ENCODE measurements around the gene NR5A2. TPM values are rescaled to one million over a fixed set of nuclear protein-coding genes. Genes with fewer than 3 reads are reported as not detected.
A peak's percentile ranks its signal among the peaks of the same experiment; 100 is the strongest.

Gene NR5A2
- total RNA-seq, 1 donor from 2014 or later: 2.0 TPM

DNA sequence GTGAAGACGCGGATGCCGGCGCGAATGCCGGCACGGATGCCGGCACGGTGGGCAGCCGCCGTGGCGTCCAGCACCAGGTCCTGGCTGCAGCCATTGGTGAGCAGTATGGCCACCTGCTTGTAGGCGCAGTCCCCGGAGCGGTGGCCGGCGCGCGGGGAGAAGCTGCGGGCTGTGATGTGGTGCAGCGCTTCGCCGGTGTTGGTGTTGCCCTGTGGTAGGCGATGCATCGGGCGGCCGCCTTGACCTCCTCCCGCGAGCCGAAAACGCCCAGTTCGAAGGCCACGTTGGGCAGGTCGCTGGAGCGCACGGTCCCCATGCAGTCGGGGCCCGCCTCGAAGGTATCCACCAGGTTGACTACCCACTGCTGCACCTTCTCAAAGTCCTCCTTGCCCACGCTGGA, 120.2 kb downstream of the NR5A2 start:
- TF ChIP-seq, protein P1, sequence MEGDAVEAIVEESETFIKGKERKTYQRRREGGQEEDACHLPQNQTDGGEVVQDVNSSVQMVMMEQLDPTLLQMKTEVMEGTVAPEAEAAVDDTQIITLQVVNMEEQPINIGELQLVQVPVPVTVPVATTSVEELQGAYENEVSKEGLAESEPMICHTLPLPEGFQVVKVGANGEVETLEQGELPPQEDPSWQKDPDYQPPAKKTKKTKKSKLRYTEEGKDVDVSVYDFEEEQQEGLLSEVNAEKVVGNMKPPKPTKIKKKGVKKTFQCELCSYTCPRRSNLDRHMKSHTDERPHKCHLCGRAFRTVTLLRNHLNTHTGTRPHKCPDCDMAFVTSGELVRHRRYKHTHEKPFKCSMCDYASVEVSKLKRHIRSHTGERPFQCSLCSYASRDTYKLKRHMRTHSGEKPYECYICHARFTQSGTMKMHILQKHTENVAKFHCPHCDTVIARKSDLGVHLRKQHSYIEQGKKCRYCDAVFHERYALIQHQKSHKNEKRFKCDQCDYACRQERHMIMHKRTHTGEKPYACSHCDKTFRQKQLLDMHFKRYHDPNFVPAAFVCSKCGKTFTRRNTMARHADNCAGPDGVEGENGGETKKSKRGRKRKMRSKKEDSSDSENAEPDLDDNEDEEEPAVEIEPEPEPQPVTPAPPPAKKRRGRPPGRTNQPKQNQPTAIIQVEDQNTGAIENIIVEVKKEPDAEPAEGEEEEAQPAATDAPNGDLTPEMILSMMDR (IDR thresholded peaks at IDR 0.05; ENCODE audit: partially characterized antibody, unreplicated experiment): no peak
- Mint-ChIP-seq H3K4me3 (ENCODE audit: unreplicated experiment) (no peak overlapping the region), H3K27me3 (ENCODE audit: unreplicated experiment) (no peaks in the 10 kb centered on the region), H3K9me3 (ENCODE audit: unreplicated experiment) (no peaks in the 10 kb centered on the region), H3K4me1 (ENCODE audit: low read depth, unreplicated experiment) (peaks cover 13% of the 10 kb centered on the region), H3K27ac (ENCODE audit: unreplicated experiment) (no peak overlapping the region), H3K36me3 (ENCODE audit: unreplicated experiment) (no peaks in the 10 kb centered on the region)
- no peak for DNase-seq

DNA sequence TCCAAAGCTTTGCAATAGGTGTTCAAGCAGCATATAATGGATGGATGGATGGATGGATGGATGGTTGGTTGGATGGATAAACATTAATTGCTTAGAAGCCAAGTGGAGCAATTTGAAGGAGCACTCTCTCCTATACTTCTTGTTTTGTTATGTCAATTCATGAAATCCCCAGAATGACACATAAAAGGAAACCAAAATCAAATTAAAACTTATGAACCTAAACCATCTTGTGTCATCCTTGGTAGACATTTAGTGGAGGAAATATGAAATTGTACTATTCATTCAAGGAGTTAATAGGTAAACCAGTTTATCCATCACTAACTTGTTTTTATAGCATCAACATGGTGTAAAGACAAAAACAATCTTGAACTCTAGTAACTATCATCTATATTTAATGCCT, 122.5 kb downstream of the NR5A2 start:
- H3K36me3 Mint-ChIP-seq (ENCODE audit: unreplicated experiment): no peaks in the 10 kb centered on the region
- DNase-seq: no peak
- TF ChIP-seq, protein P1 (IDR thresholded peaks at IDR 0.05; ENCODE audit: partially characterized antibody, unreplicated experiment): no peak
- no peaks in the 10 kb centered on the region for H3K27me3 Mint-ChIP-seq (ENCODE audit: unreplicated experiment)
- H3K9me3 Mint-ChIP-seq (ENCODE audit: unreplicated experiment): no peaks in the 10 kb centered on the region
- H3K27ac Mint-ChIP-seq (ENCODE audit: unreplicated experiment): no peak overlapping the region
- no peak overlapping the region for H3K4me3 Mint-ChIP-seq (ENCODE audit: unreplicated experiment)
- peaks cover 13% of the 10 kb centered on the region for H3K4me1 Mint-ChIP-seq (ENCODE audit: low read depth, unreplicated experiment)

DNA sequence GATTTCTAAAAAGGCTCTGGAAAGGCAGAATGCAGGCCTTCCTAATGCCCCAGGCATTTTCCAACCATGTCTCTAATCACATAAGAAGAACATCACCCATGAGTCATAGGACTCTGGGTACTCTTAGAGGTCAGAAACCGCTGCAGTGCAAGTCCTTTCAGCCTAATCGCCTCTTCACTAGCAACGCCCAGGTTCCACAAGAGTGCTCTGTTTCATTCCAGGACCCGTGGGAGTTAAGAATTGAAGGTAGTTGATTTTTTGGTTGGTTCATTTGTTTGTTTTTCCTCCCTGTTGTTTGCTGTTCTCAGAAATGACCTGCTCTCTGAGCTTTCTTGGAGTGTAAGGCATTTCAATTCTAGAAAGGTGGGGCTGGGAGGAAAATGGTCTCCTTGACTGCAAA, 123.2 kb downstream of the NR5A2 start:
- no peak for DNase-seq
- H3K27ac Mint-ChIP-seq (ENCODE audit: unreplicated experiment): peak overlapping the region; percentile 94
- TF ChIP-seq, protein P1 (IDR thresholded peaks at IDR 0.05; ENCODE audit: partially characterized antibody, unreplicated experiment): no peak
- H3K27me3 Mint-ChIP-seq (ENCODE audit: unreplicated experiment): no peaks in the 10 kb centered on the region
- H3K4me3 Mint-ChIP-seq (ENCODE audit: unreplicated experiment): no peak overlapping the region
- H3K9me3 Mint-ChIP-seq (ENCODE audit: unreplicated experiment): no peaks in the 10 kb centered on the region
- no peaks in the 10 kb centered on the region for H3K36me3 Mint-ChIP-seq (ENCODE audit: unreplicated experiment)
- H3K4me1 Mint-ChIP-seq (ENCODE audit: low read depth, unreplicated experiment): peaks cover 13% of the 10 kb centered on the region

DNA sequence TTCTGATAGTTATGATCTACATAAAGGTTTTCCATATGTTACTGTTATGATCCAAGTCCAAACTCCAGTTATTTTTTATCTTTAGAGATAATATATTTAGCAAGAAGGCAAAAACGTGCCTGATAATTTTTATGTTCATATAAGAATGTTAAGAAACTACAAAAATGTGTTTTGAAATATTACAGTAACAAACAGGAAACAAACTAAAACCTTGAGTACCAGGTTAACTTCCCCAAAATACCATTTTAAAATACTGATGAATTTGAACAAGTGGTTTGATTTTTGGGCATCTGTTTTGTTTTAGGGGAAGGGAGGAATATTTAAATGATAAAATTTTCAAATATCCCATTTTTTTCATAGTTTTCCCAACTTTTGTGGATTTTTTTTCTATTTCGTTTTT, 124.8 kb downstream of the NR5A2 start:
- peaks cover 13% of the 10 kb centered on the region for H3K4me1 Mint-ChIP-seq (ENCODE audit: low read depth, unreplicated experiment)

DNA sequence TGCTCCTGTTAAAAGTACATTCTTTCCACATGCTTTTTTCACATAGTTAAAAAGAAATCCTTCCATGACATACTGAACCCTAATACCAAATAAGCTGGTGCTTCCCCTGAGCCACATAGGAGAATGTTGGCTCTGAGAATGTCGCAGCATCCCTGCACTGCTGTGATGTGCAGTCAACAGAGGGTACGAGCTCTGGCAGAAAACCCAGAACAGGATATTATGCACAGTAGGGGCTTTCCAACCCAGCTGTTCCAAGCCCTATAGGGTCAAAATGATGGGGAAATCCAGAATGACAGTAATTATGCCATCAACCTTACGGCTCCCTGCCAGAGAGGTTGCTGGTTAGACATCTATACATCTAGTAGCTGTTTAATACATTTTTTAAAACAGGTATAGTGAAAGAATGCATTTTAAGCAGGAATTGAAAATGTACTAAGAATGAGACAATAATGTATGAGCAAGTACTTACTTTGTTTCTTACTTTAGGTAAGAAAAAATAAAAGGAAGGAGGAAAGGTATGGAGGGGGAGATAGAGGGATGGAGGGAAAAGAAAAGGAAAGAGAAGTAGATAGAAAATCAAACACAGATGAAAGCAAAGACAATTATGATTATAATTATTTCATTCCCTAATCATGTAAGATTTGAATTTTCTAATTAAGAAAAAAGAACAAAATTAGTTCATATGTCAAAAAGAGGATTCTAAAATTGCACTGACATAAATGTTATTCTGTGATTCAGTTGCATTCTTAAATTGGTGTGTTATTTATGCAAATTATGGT, 126.0 kb downstream of the NR5A2 start:
- DNase-seq: no peak
- no peak overlapping the region for H3K27ac Mint-ChIP-seq (ENCODE audit: unreplicated experiment)
- peaks cover 13% of the 10 kb centered on the region for H3K4me1 Mint-ChIP-seq (ENCODE audit: low read depth, unreplicated experiment)
- H3K27me3 Mint-ChIP-seq (ENCODE audit: unreplicated experiment): peaks cover 2% of the 10 kb centered on the region
- TF ChIP-seq, protein P1 (IDR thresholded peaks at IDR 0.05; ENCODE audit: partially characterized antibody, unreplicated experiment): no peak
- no peaks in the 10 kb centered on the region for H3K9me3 Mint-ChIP-seq (ENCODE audit: unreplicated experiment)
- H3K36me3 Mint-ChIP-seq (ENCODE audit: unreplicated experiment): no peaks in the 10 kb centered on the region
- no peak overlapping the region for H3K4me3 Mint-ChIP-seq (ENCODE audit: unreplicated experiment)

More for the DNA sequence above, 124.8 kb downstream of the NR5A2 start:
- TF ChIP-seq, protein P1 (IDR thresholded peaks at IDR 0.05; ENCODE audit: partially characterized antibody, unreplicated experiment): no peak
- Mint-ChIP-seq H3K27ac (ENCODE audit: unreplicated experiment) (no peak overlapping the region), H3K9me3 (ENCODE audit: unreplicated experiment) (no peaks in the 10 kb centered on the region), H3K27me3 (ENCODE audit: unreplicated experiment) (no peaks in the 10 kb centered on the region), H3K36me3 (ENCODE audit: unreplicated experiment) (no peaks in the 10 kb centered on the region), H3K4me3 (ENCODE audit: unreplicated experiment) (no peak overlapping the region)
- DNase-seq: no peak

All from glutamatergic neuron (in vitro differentiated cells).